ENCODE measurements around the gene VPS33B. TPM values are rescaled to one million over a fixed set of nuclear protein-coding genes. Genes with fewer than 3 reads are reported as not detected.
A peak's percentile ranks its signal among the peaks of the same experiment; 100 is the strongest.

VPS33B gene
- total and polyA plus RNA-seq, 4 experiments from 2014 or later: 4.7 to 27.8 (median 19.1) TPM

- POLR2A ChIA-PET (ENCODE audit: partially characterized antibody): interaction anchor here (0.9 to 2.5 kb wide), 5 partner anchors 10 to 63 kb away, joined by 3 to 14 read pairs (median 6); partner anchors contain the start of genes HDDC3 and UNC45A
- no peaks in the 10 kb centered on the region for H3K27me3 Mint-ChIP-seq
Observed at GRCh38 chr15:90994417-90995311, 27.7 kb downstream of the VPS33B start, which contains the start of gene PRC1. Gene PRC1 (minus strand): TSS chr15:90994535. CDS start chr15:90994417, 118 bp downstream.

DNA sequence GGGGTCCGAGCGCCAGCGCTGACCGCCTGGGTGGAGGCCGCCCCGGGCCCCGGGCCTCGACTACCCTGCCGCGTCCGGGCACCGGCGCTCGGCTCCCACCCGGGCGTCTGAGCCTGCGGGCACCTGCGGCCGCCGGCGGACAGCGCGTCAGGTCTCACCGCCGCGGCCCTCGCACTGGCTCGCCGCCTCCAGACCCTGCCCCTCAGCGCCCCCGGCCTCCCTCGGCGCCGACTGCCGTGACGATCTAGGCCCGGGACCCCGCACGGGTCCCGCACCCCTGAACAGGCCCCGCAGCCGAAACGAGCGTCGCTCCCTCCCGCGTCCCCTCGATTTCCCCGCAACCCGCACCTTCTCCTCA lies 28.4 kb downstream of the VPS33B start:
- H3K9me3 Mint-ChIP-seq: peaks cover 0 to 3% (median 0%) of the 10 kb centered on the region in 8 donors
- peaks cover 5 to 29% of the 10 kb centered on the region in 2 donors for H3K36me3 Mint-ChIP-seq
- no peak for DNase-seq
- Histone ChIP-seq H3K36me3 (ENCODE audit: insufficient read depth, low read length) (peaks cover 6% of the 10 kb centered on the region), H3K27me3 (ENCODE audit: insufficient read depth, low read length) (no peaks in the 10 kb centered on the region), H3K9me3 (ENCODE audit: control insufficient read depth in 1 of 2, low read length in 2 of 2) (no peaks in the 10 kb centered on the region), H3K4me3 (ENCODE audit: low read length in 2 of 2) (peak overlapping the region; percentile 43 to 73), H3K27ac (ENCODE audit: low read depth, low read length) (peak overlapping the region; percentile 88), H3K4me1 (ENCODE audit: insufficient read depth, low read length) (peaks cover 16% of the 10 kb centered on the region)
- H3K4me1 Mint-ChIP-seq: peaks cover 7 to 32% (median 21%) of the 10 kb centered on the region in 4 donors
- ChIA-PET POLR2A (ENCODE audit: partially characterized antibody) (interaction anchor here (0.9 to 2.5 kb wide), 6 partner anchors 10 to 63 kb away, joined by 3 to 14 read pairs (median 4); partner anchors contain the start of genes HDDC3 and UNC45A), CTCF (ENCODE audit: partially characterized antibody) (interaction anchor here (2.0 kb wide), 1 partner anchor 37 kb away, joined by 5 read pairs; no protein-coding TSS in a partner anchor)
- H3K27me3 Mint-ChIP-seq: no peaks in the 10 kb centered on the region
- peak overlapping the region; percentile 98 to 100 (median 99) for H3K4me3 Mint-ChIP-seq
- intact Hi-C loops (cut with micrococcal nuclease): loop anchor here (1.0 kb wide), 3 partner anchors 28 to 59 kb away; partner anchors contain the start of genes RCCD1, UNC45A and VPS33B
- H3K27ac Mint-ChIP-seq: peak overlapping the region; percentile 79 to 99 (median 99)

More at GRCh38 chr15:90994417-90995311, 27.7 kb downstream of the VPS33B start, which contains the start of gene PRC1:
- Histone ChIP-seq H3K4me1 (ENCODE audit: insufficient read depth, low read length) (peaks cover 9% of the 10 kb centered on the region), H3K27me3 (ENCODE audit: insufficient read depth, low read length) (no peaks in the 10 kb centered on the region), H3K27ac (ENCODE audit: low read depth, low read length) (peak within 1 kb of the TSS; percentile 88), H3K4me3 (ENCODE audit: low read length in 2 of 2) (peak within 1 kb of the TSS; percentile 73 to 90), H3K36me3 (ENCODE audit: insufficient read depth, low read length) (peaks cover 11% of the 10 kb centered on the region), H3K9me3 (ENCODE audit: control insufficient read depth in 1 of 2, low read length in 2 of 2) (no peaks in the 10 kb centered on the region)
- peak; percentile 96 to 98 (median 97) for DNase-seq
- Mint-ChIP-seq H3K27ac (peak within 1 kb of the TSS; percentile 79 to 99 (median 99)), H3K4me3 (peak within 1 kb of the TSS; percentile 98 to 100 (median 99)), H3K9me3 (peaks cover 0 to 3% (median 0%) of the 10 kb centered on the region in 8 donors), H3K4me1 (peaks cover 7 to 32% (median 21%) of the 10 kb centered on the region in 4 donors), H3K36me3 (peaks cover 9 to 34% of the 10 kb centered on the region in 2 donors)
- intact Hi-C loops (cut with micrococcal nuclease): loop anchor here (1.0 kb wide), 3 partner anchors 28 to 59 kb away; partner anchors contain the start of genes RCCD1, UNC45A and VPS33B
- CTCF ChIA-PET (ENCODE audit: partially characterized antibody): interaction anchor here (0.6 to 2.0 kb wide), 2 partner anchors 38 to 60 kb away, joined by 3 to 5 read pairs; partner anchors contain the start of gene UNC45A

DNA sequence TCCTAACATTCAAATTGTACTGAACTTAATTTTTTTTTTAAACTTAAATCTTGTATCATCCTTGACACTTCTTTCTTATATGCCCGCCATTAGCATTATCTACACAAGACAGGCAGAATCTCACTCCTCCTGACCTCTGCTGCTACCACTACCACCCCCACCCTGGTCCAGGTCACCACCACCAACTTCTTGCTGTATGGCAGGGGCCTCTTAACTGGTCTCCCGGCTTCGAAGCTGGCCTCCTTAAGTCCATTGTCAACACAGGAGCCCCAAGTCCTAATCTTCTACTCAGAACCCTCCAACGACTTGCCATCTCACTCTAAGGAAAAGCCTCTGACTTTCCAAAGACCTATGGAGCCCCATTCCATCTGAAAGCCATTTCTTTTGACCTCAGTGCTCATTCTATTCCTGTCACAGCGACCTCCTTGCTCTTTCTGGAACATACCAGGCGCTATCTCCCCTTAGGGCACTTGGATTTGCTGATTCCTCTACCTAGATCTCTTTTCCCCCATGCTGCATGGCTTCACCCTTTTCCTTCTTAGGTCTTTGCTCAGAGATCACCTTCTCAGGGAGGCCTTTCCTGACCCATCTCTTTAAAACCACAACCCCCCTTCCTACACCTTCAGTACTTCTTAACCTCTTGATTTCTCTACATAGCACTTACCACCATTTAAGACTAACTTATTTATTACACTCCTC lies 30.7 kb downstream of the VPS33B start:
- peak overlapping the region in 2 of 8 donors; percentile 5 to 37 for H3K4me3 Mint-ChIP-seq
- Histone ChIP-seq H3K4me3 (ENCODE audit: low read length in 2 of 2) (no peak overlapping the region), H3K27me3 (ENCODE audit: insufficient read depth, low read length) (no peaks in the 10 kb centered on the region), H3K9me3 (ENCODE audit: control insufficient read depth in 1 of 2, low read length in 2 of 2) (no peaks in the 10 kb centered on the region), H3K36me3 (ENCODE audit: insufficient read depth, low read length) (no peaks in the 10 kb centered on the region), H3K27ac (ENCODE audit: low read depth, low read length) (no peak overlapping the region), H3K4me1 (ENCODE audit: insufficient read depth, low read length) (peaks cover 24% of the 10 kb centered on the region)
- H3K4me1 Mint-ChIP-seq: peaks cover 20 to 50% (median 36%) of the 10 kb centered on the region in 4 donors
- ChIA-PET CTCF (ENCODE audit: partially characterized antibody) (no interaction called here), POLR2A (ENCODE audit: partially characterized antibody) (no interaction called here)
- no peak for DNase-seq
- H3K27me3 Mint-ChIP-seq: no peaks in the 10 kb centered on the region
- peaks cover 0 to 11% of the 10 kb centered on the region in 2 donors for H3K36me3 Mint-ChIP-seq
- intact Hi-C loops (cut with micrococcal nuclease): no loop called here
- H3K27ac Mint-ChIP-seq: peak overlapping the region in 3 of 7 donors; percentile 0 to 70 (median 48)
- peaks cover 0 to 3% (median 0%) of the 10 kb centered on the region in 8 donors for H3K9me3 Mint-ChIP-seq

DNA sequence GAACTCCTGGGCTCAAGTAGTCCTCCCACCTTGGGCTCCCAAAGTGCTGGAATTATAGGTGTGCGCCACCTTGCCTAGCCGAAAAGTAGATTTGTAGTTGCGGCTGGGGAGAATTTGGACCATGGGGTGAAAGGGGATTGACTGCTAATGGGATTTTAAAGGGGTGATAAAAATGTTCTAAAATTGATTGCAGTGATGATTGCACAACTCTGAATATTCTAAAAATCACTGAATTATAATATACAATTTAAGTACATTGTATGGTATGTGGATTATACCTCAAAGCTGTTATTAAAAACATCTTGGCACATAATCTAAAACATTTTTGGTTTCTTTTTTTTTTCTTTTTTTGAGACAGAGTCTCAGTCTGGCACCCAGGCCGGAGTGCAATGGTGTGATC lies 31.9 kb downstream of the VPS33B start:
- ChIA-PET CTCF (ENCODE audit: partially characterized antibody) (no interaction called here), POLR2A (ENCODE audit: partially characterized antibody) (interaction anchor here (1.2 kb wide), 1 partner anchor 59 kb away, joined by 5 read pairs; no protein-coding TSS in a partner anchor)

DNA sequence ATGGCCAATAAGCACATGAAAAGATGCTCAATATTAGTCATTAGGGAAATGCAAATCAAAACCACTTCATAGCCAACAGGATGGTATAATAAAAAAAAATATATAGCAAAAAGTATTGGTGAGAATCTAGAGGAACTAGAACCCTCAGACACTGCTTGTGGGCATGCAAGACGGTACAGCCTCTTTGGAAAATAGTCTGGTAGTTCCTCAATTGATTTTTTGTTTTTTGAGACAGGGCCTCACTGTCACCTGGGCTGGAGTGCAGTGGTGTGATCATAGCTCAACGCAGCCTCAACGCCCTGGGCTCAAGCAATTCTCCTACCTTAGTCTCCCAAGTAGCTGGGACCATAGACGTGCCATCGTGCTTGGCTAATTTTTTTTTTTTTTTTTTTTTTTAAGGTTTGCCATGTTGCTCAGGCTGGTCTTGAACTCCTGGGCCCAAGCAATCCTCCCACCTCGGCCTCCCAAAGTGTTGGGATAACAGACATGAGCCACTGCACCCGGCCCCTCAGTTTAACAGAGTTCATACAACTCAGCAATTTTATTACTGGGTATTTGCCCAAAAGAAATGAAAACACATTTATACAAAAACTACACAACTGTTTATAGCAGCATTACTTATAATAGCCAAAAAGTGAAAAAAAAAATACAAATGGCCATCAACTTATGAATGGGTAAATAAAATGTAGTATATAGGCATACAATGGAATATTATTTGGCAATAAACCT lies 33.2 kb downstream of the VPS33B start:
- DNase-seq: no peak
- H3K4me3 ChIP-seq (ENCODE audit: low read length in 2 of 2): no peak overlapping the region
- H3K27ac ChIP-seq (ENCODE audit: low read depth, low read length): no peak overlapping the region

More for the DNA sequence above, 31.9 kb downstream of the VPS33B start:
- H3K36me3 ChIP-seq (ENCODE audit: insufficient read depth, low read length): no peaks in the 10 kb centered on the region
- Mint-ChIP-seq H3K4me1 (peaks cover 20 to 48% (median 36%) of the 10 kb centered on the region in 4 donors), H3K27me3 (no peaks in the 10 kb centered on the region), H3K36me3 (peaks cover 0 to 11% of the 10 kb centered on the region in 2 donors), H3K27ac (no peak overlapping the region), H3K4me3 (peak overlapping the region in 1 of 8 donors; percentile 52), H3K9me3 (peaks cover 0 to 3% (median 0%) of the 10 kb centered on the region in 8 donors)
- no peak for DNase-seq
- H3K27ac ChIP-seq (ENCODE audit: low read depth, low read length): no peak overlapping the region
- no peaks in the 10 kb centered on the region for H3K9me3 ChIP-seq (ENCODE audit: control insufficient read depth in 1 of 2, low read length in 2 of 2)
- intact Hi-C loops (cut with micrococcal nuclease): no loop called here
- H3K4me1 ChIP-seq (ENCODE audit: insufficient read depth, low read length): peaks cover 22% of the 10 kb centered on the region
- H3K27me3 ChIP-seq (ENCODE audit: insufficient read depth, low read length): no peaks in the 10 kb centered on the region
- no peak overlapping the region for H3K4me3 ChIP-seq (ENCODE audit: low read length in 2 of 2)

DNA sequence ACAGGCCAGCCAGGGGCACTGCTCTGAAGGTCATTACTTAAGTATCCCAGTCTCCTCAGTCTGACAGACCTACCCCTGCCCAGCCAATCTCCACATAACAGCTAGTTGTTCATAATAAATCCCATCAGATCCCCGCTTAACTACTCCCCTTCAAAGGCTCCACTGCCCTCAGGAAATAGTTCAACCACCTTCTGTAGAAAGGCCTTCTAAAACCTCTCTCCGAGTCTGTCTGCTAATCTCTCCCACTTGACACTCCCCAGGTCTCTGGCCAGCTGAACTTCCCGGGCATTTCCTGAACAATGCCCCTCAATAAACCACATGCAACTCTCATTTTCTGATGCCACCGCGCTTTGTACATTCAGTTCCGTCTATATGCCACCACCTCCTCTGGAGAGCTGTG lies 34.1 kb downstream of the VPS33B start:
- H3K27me3 ChIP-seq (ENCODE audit: insufficient read depth, low read length): no peaks in the 10 kb centered on the region

More for the DNA sequence above, 33.2 kb downstream of the VPS33B start:
- ChIA-PET CTCF (ENCODE audit: partially characterized antibody) (interaction anchor here (0.6 to 1.0 kb wide), 2 partner anchors 13 to 30 kb away, joined by 3 read pairs; no protein-coding TSS in a partner anchor), POLR2A (ENCODE audit: partially characterized antibody) (interaction anchor here (1.2 kb wide), 2 partner anchors 54 to 58 kb away, joined by 3 to 5 read pairs; partner anchors contain the start of gene UNC45A)
- H3K27ac Mint-ChIP-seq: peak overlapping the region in 2 of 7 donors; percentile 18 to 67
- peak overlapping the region; percentile 28 to 49 (median 38) for H3K4me3 Mint-ChIP-seq
- H3K27me3 Mint-ChIP-seq: no peaks in the 10 kb centered on the region
- Histone ChIP-seq H3K4me1 (ENCODE audit: insufficient read depth, low read length) (peaks cover 17% of the 10 kb centered on the region), H3K36me3 (ENCODE audit: insufficient read depth, low read length) (no peaks in the 10 kb centered on the region), H3K9me3 (ENCODE audit: control insufficient read depth in 1 of 2, low read length in 2 of 2) (no peaks in the 10 kb centered on the region), H3K27me3 (ENCODE audit: insufficient read depth, low read length) (no peaks in the 10 kb centered on the region)
- H3K36me3 Mint-ChIP-seq: peaks cover 0 to 4% of the 10 kb centered on the region in 2 donors
- intact Hi-C loops (cut with micrococcal nuclease): no loop called here
- H3K4me1 Mint-ChIP-seq: peaks cover 15 to 37% (median 26%) of the 10 kb centered on the region in 4 donors
- H3K9me3 Mint-ChIP-seq: peaks cover 0 to under 1% (median 0%) of the 10 kb centered on the region in 8 donors

More for the DNA sequence above, 34.1 kb downstream of the VPS33B start:
- Mint-ChIP-seq H3K27ac (peak overlapping the region in 4 of 7 donors; percentile 18 to 67 (median 57)), H3K9me3 (no peaks in the 10 kb centered on the region), H3K4me3 (peak overlapping the region in 7 of 8 donors; percentile 28 to 49 (median 36)), H3K4me1 (peaks cover 15 to 35% (median 24%) of the 10 kb centered on the region in 4 donors), H3K27me3 (no peaks in the 10 kb centered on the region), H3K36me3 (no peaks in the 10 kb centered on the region)
- no peaks in the 10 kb centered on the region for H3K9me3 ChIP-seq (ENCODE audit: control insufficient read depth in 1 of 2, low read length in 2 of 2)
- intact Hi-C loops (cut with micrococcal nuclease): no loop called here
- CTCF ChIA-PET (ENCODE audit: partially characterized antibody): interaction anchor here (1.0 to 3.4 kb wide), 2 partner anchors 29 to 32 kb away, joined by 3 to 16 read pairs; no protein-coding TSS in a partner anchor
- H3K4me3 ChIP-seq (ENCODE audit: low read length in 2 of 2): no peak overlapping the region
- POLR2A ChIA-PET (ENCODE audit: partially characterized antibody): interaction anchor here (1.2 to 1.4 kb wide), 2 partner anchors 8 to 54 kb away, joined by 3 read pairs; partner anchors contain the start of gene UNC45A
- DNase-seq: no peak
- H3K36me3 ChIP-seq (ENCODE audit: insufficient read depth, low read length): no peaks in the 10 kb centered on the region
- H3K4me1 ChIP-seq (ENCODE audit: insufficient read depth, low read length): peaks cover 17% of the 10 kb centered on the region
- H3K27ac ChIP-seq (ENCODE audit: low read depth, low read length): no peak overlapping the region

All from CD4-positive, alpha-beta memory T cell (primary cell).